GM12872 (cell line): ENCODE results near the gene PLA2G4B.

Experiments
- CTCF ChIP-seq: IDR thresholded peaks from 3 replicates; pipeline ENCODE4 v1.5.1; 2011; ENCODE audit warnings: low read depth, mild to moderate bottlenecking, low read length, moderate library complexity; ENCODE audit not compliant: insufficient read depth

The PLA2G4B gene

GRCh38 chr15:41849204-41849603 is 10.6 kb downstream of the PLA2G4B start:
- TF ChIP-seq CTCF, result no peak

- TF ChIP-seq CTCF, result no peak
Observed at GRCh38 chr15:41849861-41850260, 11.2 kb downstream of the PLA2G4B start.

GRCh38 chr15:41850482-41851166 is 12.0 kb downstream of the PLA2G4B start:
- no peak for TF ChIP-seq CTCF

GRCh38 chr15:41851167-41851523 is 12.5 kb downstream of the PLA2G4B start:
- TF ChIP-seq CTCF, result no peak

GRCh38 chr15:41851755-41852370 is 13.2 kb downstream of the PLA2G4B start:
- TF ChIP-seq CTCF, result no peak

- TF ChIP-seq CTCF, result no peak
Observed at GRCh38 chr15:41852736-41853590, 14.3 kb downstream of the PLA2G4B start.

GRCh38 chr15:41853831-41854230 is 15.2 kb downstream of the PLA2G4B start:
- TF ChIP-seq CTCF, result no peak
